HPDE6-E6E7 (cell line): ENCODE data around the gene PHKA2.

Experiments used
- DNase-seq: peaks from one replicate; pipeline ENCODE4 v3.0.0; 2011; ENCODE audit warnings: missing footprints; ENCODE audit errors: extremely low spot score

The PHKA2 gene

DNA sequence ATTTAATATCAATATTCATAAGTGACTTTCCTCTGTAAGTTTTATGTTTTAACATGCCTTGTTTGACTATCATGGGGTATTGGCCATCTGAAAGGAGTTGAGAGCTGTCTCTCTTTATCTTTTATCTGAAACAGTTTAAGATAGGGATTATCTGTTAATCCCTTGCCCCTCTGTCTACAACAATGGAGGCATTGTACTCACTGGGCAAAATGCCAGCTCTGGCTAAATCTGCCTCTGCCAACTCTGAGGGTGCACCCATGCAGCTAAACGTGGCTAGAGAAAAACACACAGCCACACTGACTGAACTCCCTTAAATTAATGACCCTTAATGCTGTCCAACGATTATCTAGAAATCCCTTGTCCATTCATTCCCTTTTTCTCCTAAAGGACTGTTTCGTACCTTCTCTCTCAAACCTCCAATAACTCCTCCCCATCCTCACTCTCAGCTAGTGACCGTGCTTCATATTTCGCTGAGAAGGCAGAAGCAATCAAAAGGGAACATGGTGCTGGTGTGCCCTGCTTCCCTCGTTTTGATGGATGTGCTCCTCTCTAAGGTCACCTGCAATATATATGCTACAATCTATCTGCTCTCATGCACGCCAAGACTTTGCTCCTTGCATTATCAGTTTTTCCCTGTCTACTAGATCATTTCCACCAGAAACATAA lies 10.3 kb downstream of the PHKA2 start:
- DNase-seq: no peak

DNA sequence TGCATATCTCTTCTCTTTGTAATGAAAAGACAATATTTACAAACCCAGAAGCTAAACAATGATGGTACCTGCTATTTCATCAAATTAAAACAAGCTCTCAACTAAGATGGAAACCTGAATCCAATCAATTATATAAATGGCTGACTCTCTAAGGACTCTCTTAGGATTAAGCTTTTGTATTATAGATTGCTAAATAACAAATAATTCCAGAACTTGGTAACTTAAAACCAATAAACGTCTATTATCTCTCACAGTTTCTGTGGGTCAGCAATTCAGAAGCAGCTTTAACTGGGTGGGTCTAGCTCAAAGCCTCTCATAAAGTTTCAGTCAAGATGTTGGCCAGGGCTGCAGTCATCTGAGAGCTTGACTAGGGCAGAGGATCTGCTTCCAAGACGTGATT lies 12.4 kb downstream of the PHKA2 start:
- DNase-seq: no peak

DNA sequence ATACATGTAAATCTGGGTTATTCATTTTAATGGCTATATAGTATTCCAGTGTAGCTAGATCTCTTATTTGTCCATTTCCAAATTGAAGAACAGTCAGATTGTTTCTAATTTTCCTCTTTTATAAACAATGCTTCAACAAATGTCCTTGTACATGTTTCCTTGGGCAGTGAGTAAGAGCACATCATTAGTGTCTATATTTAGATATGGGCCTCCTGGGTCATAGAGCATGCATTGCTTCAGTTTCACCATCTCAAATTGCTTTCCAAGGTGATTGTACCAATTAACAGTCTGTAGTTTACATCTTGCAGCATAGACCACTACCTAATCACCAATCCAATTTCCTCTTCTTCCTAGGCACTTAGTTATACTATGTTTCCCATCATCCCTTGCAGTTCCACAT lies 13.4 kb downstream of the PHKA2 start:
- no peak for DNase-seq

GRCh38 chrX:18966624-18967023 lies 17.3 kb downstream of the PHKA2 start:
- DNase-seq: no peak

DNA sequence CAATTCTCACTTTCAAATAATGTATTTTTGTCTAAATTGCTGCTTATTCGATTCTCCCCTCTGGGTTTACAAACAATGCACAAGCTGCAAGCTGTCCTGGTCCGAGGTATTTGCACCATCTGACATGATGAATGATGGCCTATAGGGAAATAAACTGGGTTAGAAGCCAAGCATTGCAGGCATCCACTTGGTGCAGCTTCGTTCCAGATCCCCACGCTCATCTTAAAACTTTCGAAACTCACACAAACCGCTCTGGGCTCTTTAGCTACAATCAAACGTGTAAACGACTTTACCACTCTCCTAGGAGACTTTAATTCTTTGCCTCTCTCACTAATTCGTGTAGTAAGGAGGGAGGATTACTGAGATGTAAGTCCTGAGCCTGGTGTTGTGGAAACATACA lies 19.0 kb downstream of the PHKA2 start:
- DNase-seq: no peak

GRCh38 chrX:18964026-18964425 lies 19.9 kb downstream of the PHKA2 start:
- DNase-seq: no peak

DNA sequence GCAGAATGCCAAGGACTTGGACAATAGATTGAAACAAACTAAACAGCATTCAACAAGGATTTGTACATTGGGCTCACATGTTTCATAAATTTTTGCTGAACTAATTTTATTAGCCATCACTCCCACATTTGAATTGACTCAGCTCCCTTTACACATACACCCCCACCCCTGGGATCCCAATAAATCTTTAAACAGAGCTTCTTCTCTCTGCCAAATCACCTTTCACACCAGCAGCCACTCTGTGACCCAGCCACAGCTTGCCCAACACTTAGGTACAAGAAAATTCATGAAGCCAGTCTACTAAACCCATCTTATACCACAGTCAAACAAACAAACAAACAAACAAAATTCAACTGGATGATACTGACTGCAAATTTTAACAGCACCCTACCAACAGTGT lies 21.6 kb downstream of the PHKA2 start:
- no peak for DNase-seq

DNA sequence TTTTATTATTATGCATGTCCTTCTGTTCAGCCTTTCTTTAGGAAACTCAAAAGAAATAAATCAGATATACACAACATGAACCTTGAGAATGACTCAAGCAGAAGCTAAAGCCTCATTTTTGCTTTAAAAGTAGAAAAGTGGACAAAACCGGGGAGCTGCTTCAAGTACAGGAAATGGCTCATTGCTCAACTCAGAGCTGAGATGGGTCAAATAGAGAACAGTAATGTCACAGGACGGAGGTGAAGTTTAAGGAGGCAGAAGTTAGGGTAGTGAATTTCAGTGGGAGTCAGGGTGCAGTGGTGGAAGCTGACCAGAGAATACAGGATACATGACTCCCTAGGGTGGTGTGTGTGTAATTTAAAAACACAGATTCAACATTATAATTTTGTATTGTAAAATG lies 22.2 kb downstream of the PHKA2 start:
- no peak for DNase-seq

DNA sequence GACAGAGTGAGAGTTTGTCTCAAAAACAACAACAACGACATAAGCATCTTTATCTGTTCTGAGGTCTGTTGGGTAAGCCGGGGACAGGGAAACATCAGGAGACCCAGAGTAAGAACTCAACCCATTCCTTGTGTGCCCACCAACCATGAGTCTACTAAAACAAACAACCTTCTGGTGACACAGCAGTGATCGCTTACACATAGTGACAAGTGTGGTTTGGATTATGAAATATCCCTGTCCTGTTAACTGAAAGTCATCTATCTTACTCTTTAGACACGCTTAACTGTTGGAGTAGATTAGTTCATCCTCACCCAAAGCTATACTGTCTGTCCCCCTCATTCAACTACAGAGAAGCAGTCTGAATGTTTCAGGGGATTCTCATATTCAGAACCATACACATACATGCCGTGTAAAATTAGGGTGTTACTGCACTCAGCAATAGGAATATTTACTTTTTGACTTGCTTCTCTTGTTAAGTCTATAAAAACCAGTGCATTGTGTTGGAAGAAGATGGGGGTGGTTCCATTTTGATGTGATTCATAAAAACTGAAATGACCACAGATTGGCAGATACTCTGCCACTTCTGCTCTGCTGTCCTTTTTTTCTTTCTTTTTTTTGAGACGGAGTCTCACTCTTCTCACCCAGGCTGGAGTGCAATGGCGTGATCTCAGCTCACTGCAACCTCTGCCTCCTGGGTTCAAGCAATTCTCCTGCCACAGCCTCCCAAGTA lies 27.4 kb downstream of the PHKA2 start:
- no peak for DNase-seq

DNA sequence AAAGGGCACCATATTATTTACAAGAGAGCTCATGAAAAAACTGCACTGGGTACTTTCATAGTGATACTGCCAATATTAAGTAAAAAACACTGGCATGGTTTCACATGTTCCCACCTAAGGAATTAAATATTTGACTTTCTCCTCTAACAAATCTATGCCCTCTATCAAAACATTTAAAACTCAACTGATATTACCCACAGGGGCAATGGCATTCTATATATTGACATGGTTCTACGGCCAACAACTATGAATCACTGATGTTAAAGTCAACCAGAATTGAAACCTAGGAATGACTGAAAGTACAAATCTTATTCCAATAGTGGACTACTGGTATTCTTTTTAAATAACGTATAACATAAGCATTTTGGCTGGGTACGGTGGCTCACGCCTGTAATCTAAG lies 28.2 kb downstream of the PHKA2 start:
- no peak for DNase-seq

DNA sequence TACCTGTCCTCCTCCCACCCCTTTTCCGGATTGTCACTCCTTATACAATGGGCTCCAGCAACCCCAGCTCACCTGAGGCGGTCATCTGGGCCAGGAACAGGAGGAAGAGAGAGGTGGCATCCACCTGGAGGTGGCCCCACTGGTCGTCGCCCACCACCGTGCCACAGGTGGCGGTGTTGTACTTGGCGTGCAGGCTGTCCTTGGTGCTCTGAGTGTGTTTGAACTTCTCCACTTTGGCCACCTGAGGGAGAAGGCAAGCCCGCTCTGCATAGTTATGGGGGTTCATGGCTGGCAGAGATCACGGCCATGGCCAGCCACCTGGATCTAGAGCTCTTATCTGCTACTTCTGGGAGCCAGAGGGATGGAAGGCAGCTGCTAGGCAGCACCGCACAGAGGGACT lies 32.9 kb downstream of the PHKA2 start:
- no peak for DNase-seq

- DNase-seq: no peak
Observed at GRCh38 chrX:18949944-18950301, 34.0 kb downstream of the PHKA2 start.

DNA sequence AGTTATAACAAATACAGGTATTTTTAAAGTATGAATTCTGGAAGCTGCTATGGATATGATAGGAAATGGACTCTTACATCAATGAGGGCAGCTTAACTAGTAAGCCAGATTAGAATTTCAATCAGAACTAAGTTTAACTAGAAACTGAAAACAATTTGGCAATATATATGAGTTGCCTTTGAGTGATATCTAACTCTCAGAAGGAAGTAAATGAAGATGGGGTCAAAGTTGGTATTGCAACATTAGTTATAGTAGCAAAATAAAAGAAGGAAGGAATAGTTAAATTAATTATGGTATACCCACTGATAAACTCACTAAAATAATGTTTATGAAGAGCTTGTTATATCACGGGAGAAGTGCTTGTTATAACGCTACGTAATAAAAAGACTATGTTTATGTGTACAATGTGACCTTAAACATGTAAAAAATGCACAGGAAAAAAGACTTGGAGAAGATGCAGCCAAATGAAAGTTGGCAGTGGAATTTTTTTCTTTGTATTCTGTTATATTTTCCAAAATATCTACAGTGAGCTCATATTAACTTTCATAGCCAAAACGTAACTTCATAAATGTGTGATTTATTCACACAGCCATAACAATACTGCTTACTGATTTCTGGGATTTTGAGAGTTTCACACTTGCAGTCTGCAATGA lies 34.5 kb downstream of the PHKA2 start:
- no peak for DNase-seq

- DNase-seq: no peak
Observed at GRCh38 chrX:18946611-18947010, 37.3 kb downstream of the PHKA2 start.

- no peak for DNase-seq
Observed at GRCh38 chrX:18946157-18946556, 37.8 kb downstream of the PHKA2 start.

DNA sequence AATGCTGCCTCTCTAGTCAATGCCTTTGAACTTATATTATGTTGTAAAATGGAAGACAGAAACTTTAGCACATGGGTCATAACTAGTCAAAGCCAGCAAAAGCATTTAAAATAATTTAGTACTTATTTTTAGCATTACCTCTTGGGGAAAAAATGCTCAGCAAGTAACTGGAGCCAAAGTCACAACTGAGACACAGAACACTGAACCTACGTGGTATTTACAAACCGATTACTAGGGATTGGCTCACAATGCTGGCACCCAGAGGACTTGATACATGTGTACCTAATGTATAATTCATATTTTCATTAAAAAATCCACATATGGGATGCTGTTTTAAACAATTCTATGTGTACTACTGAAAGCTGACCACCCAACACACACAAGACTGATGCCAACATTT lies 38.4 kb downstream of the PHKA2 start:
- no peak for DNase-seq

DNA sequence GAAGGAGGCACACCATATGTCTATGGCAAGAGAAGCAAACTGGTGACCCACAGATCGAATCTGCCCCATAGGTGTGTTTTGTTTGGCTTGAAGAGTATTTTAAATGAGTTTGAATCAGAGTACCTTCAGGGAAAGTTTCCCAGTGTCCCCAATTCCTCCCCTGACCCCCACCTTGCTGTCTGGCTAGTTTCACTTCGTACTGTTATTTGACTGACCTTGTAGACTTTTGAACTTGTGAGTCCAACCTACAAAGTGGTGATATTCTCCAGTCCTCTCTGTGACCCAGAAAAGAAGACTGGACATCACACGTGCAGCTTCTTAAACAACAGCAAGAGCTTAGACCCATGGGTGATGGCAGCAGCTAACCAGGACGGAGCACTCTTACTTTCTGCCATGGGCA lies 39.4 kb downstream of the PHKA2 start:
- no peak for DNase-seq

- DNase-seq: no peak
Observed at GRCh38 chrX:18941896-18942295, 42.0 kb downstream of the PHKA2 start.

DNA sequence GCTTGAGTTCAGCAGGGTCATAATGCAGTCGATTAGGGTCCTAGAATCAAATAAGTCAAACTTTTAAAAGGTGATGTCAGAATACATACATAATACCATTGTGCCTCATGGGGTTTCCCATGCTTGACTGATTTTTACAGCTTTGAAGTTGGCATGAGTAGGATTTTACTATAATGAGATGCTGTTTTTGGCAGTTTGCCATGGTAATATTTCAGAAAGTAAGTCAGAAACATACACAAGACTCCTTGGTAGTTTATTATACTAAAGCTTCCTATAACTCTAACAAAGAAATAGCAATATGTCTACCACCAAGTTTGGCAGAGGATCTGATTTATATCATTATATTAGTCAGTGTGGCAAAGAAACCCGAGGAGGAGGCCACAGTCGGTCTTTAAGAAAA lies 45.2 kb downstream of the PHKA2 start:
- no peak for DNase-seq

GRCh38 chrX:18937173-18937572 lies 46.7 kb downstream of the PHKA2 start:
- DNase-seq: no peak

DNA sequence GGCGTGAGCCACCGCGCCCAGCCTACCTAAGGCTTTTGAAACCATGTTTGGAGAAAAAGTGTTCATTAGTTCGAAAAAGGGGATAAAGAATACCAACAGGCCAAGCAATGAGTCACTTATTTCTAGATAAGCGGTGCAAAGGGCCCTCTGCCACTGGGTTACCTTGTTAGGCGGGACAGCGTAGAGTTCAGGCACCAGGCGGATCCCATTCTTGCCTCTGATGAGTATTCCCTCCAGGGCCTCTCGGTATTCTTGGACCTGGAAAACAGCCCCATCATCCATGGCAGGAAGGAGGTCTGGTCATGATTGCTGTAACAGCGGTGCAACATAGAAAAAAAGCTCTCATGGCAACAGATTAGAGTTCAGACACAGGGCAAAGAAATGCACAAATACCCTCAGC lies 48.0 kb downstream of the PHKA2 start:
- DNase-seq: no peak

GRCh38 chrX:18934708-18935107 lies 49.2 kb downstream of the PHKA2 start:
- no peak for DNase-seq

GRCh38 chrX:18933617-18934016 lies 50.3 kb downstream of the PHKA2 start:
- DNase-seq: no peak
